Fibroblast of mammary gland (primary cell): ENCODE results near the gene CABLES1.

ENCODE experiments used
- DNase-seq: peaks from one replicate; pipeline ENCODE4 v3.0.0-alpha.2; 2010; ENCODE audit warnings: low read depth
- H3K4me3 ChIP-seq: 2 replicates; pipeline ENCODE4 v1.5.1; 2011; ENCODE audit warnings: low read depth, mild to moderate bottlenecking, low read length, moderate library complexity; ENCODE audit not compliant: control insufficient read depth
- CTCF ChIP-seq: conservative IDR thresholded peaks from 2 replicates; pipeline ENCODE4 v1.5.1; 2011; ENCODE audit warnings: low read depth, low read length, inconsistent platforms; ENCODE audit not compliant: control insufficient read depth, insufficient read depth

CABLES1 gene

GRCh38 chr18:23194155-23194996 lies 59.1 kb downstream of the CABLES1 start:
- peak; percentile 42 for DNase-seq
- no peak overlapping the region for H3K4me3 ChIP-seq

GRCh38 chr18:23194997-23195957 lies 60.0 kb downstream of the CABLES1 start:
- H3K4me3 ChIP-seq, result no peak overlapping the region
- no peak for TF ChIP-seq CTCF
- no peak for DNase-seq

More at GRCh38 chr18:23194155-23194996, 59.1 kb downstream of the CABLES1 start:
- TF ChIP-seq CTCF, result no peak

DNA sequence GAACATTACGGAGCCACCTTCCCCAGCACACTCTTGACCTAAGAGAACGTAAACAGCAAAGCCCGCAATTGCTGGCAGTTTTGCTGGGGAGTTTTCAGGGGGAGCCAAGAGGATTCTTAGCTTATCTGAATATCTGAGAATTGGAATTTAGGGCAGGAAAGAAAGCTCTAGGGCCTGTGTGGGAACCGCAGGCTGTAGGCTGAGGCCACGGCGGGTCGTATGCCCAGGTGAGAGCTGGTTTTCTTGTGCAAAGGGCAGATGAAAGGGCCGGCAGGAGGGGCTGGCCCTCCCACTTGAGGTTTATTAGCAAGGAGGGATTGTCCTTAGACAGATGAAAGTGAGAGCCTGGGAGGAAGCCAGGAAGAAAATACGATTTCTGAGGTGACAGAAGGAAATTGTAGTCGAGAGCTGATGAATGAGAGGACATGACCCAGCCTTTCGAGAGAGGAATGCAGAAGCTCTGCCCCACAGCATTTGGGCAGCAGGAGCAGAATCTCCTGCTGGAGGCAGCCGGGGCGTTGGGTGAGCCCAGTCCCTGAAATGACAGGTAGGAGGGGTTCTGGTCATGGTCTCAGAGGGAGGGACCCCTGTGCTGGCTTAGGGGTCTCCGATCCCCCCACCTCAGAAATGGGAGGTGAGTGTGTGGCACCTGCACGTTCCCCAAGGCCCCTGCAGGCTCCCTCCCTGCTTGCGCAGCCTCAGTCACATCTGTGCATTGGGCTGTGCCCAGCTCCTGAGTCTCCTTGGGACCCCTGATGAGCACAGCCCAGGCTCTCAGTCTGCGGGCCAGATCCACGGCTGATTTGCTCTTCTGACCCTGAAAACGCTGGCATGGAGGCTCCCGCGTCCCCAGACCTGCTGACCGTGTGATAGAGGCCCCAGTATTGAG lies 61.1 kb downstream of the CABLES1 start:
- H3K4me3 ChIP-seq, result no peak overlapping the region
- no peak for DNase-seq
- no peak for TF ChIP-seq CTCF

DNA sequence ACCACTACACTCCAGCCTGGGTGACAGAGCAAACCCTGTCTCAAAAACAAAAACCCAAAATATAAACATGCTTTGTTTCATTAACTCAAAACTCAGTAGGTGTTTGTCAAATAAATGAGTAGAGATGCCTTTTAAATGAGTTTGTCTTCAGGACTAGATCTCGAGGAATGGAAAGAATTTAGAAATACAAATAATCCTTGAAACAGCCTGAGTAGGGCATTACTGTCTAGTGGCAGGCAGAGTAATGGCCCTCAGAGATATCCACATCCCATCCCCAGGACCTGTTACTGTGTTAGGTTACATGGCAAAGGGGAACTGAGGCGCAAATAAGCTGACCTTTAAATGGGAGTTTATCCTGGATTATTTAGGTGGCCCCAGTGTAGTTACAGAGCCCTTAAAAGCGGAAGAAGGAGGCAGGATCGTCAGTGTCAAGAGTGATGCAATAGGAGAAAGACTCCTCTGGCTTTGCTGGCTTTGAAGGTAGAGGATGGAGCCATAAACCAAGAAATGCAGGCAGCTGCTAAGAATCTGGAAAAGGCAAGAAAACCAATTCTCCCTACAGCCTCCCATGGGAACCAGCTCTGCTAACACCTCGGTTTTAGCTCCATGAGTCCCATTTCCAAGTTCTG lies 63.0 kb downstream of the CABLES1 start:
- no peak for DNase-seq
- no peak overlapping the region for H3K4me3 ChIP-seq
- no peak for TF ChIP-seq CTCF

DNA sequence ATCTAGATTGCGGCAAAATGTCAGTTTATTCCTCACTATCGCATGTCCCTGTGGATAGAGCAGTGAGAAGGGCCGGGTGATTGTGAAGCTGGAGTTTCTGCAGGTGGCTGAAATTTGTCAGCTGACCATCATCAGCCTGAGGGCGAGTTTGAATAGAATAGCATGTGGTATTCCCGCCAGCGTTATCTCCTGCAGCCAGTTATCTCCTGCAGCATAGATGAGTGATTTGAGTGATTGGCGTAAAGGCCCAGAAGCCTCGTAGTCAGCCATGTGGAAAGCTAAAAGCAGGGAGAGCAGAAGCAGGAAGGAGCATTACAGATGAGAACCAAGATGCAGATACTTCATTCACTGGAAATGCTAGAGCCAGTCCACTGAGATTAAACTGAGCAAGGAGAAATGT lies 65.5 kb downstream of the CABLES1 start:
- TF ChIP-seq CTCF, result no peak

GRCh38 chr18:23201741-23202140 lies 66.5 kb downstream of the CABLES1 start:
- H3K4me3 ChIP-seq, result no peak overlapping the region
- no peak for TF ChIP-seq CTCF
- no peak for DNase-seq

More for the DNA sequence above, 65.5 kb downstream of the CABLES1 start:
- H3K4me3 ChIP-seq, result no peak overlapping the region
- no peak for DNase-seq
